ENCODE data around the gene COX14.

Gene COX14

GRCh38 chr12:50085615-50086072 lies 26.4 kb upstream of the COX14 start:
- no peak for DNase-seq

- DNase-seq = no peak
Observed at GRCh38 chr12:50086148-50086547, 25.9 kb upstream of the COX14 start.

- DNase-seq = no peak
Observed at GRCh38 chr12:50087151-50087550, 24.9 kb upstream of the COX14 start.

GRCh38 chr12:50087995-50088394 lies 24.0 kb upstream of the COX14 start:
- no peak for DNase-seq

GRCh38 chr12:50088577-50089335 lies 23.3 kb upstream of the COX14 start:
- peak; percentile 3 for DNase-seq

GRCh38 chr12:50089730-50090129 lies 22.3 kb upstream of the COX14 start:
- DNase-seq = no peak

- no peak for DNase-seq
Observed at GRCh38 chr12:50090391-50090790, 21.6 kb upstream of the COX14 start.

GRCh38 chr12:50097952-50098351 lies 14.1 kb upstream of the COX14 start:
- DNase-seq = no peak

GRCh38 chr12:50099302-50100008 lies 12.6 kb upstream of the COX14 start:
- no peak for DNase-seq

- DNase-seq = no peak
Observed at GRCh38 chr12:50100561-50100960, 11.5 kb upstream of the COX14 start.

GRCh38 chr12:50101663-50102062 lies 10.4 kb upstream of the COX14 start:
- DNase-seq = no peak

- DNase-seq = no peak
Observed at GRCh38 chr12:50102131-50102531, 9.9 kb upstream of the COX14 start.

GRCh38 chr12:50102646-50103309 lies 9.3 kb upstream of the COX14 start:
- no peak for DNase-seq

GRCh38 chr12:50103351-50103750 lies 8.7 kb upstream of the COX14 start:
- no peak for DNase-seq

GRCh38 chr12:50103767-50104321 lies 8.2 kb upstream of the COX14 start, which contains the start of gene GPD1:
GPD1 (plus strand) TSS chr12:50104008; CDS start chr12:50104051, 43 bp downstream.
- peak; percentile 41 for DNase-seq

GRCh38 chr12:50104417-50105366 lies 7.3 kb upstream of the COX14 start:
- no peak for DNase-seq

- DNase-seq = no peak
Observed at GRCh38 chr12:50105913-50106450, 6.1 kb upstream of the COX14 start.

GRCh38 chr12:50106907-50107306 lies 5.1 kb upstream of the COX14 start:
- DNase-seq = no peak

- DNase-seq = no peak
Observed at GRCh38 chr12:50107416-50108268, 4.4 kb upstream of the COX14 start.

GRCh38 chr12:50109319-50109718 lies 2.7 kb upstream of the COX14 start:
- DNase-seq = no peak
